Smooth muscle cell (in vitro differentiated cells): ENCODE measurements around the gene PNPLA2. TPM values are rescaled to one million over a fixed set of nuclear protein-coding genes. Genes with fewer than 3 reads are reported as not detected.

Source experiments
- DNase-seq: peaks from one replicate; lab custom pipeline; 2025; ENCODE audit not compliant: unreplicated experiment; lab: John Stamatoyannopoulos, UW
- H2AFZ ChIP-seq: fragments of 200-600 bp; sonication (generic); 2 replicates; pipeline ENCODE4 v1.6.0; 2016; ENCODE audit warnings: antibody characterized with exemption, low read depth, mild to moderate bottlenecking
- H3F3A ChIP-seq: fragments of 200-600 bp; sonication (generic); 2 replicates; pipeline ENCODE4 v1.6.0; 2017; ENCODE audit warnings: antibody characterized with exemption, low read depth
- H3K27ac ChIP-seq: fragments of 200-600 bp; sonication (generic); 2 replicates; pipeline ENCODE4 v1.5.1; 2016; ENCODE audit warnings: low read depth, mild to moderate bottlenecking
- H3K27me3 ChIP-seq: fragments of 200-600 bp; sonication (generic); 2 replicates; pipeline ENCODE4 v1.6.1; 2016; ENCODE audit warnings: low read depth, mild to moderate bottlenecking
- H3K36me3 ChIP-seq: fragments of 200-600 bp; sonication (generic); 2 replicates; pipeline ENCODE4 v1.5.1; 2016; ENCODE audit warnings: low read depth
- H3K4me1 ChIP-seq: fragments of 200-600 bp; sonication (generic); 2 replicates; pipeline ENCODE4 v1.5.1; 2016; ENCODE audit warnings: low read depth
- H3K4me2 ChIP-seq: fragments of 200-600 bp; sonication (generic); 2 replicates; pipeline ENCODE4 v1.6.0; 2016; ENCODE audit warnings: mild to moderate bottlenecking
- H3K4me3 ChIP-seq: fragments of 200-600 bp; sonication (generic); 2 replicates; pipeline ENCODE4 v1.5.1; 2016; ENCODE audit warnings: mild to moderate bottlenecking
- H3K79me2 ChIP-seq: fragments of 200-600 bp; sonication (generic); 2 replicates; pipeline ENCODE4 v1.6.0; 2016; ENCODE audit warnings: low read depth, mild to moderate bottlenecking
- H3K9ac ChIP-seq: fragments of 200-600 bp; sonication (generic); 2 replicates; pipeline ENCODE4 v1.6.0; 2016; ENCODE audit warnings: low read depth
- H3K9me3 ChIP-seq: fragments of 200-600 bp; sonication (generic); replicated peaks from 2 replicates; pipeline ENCODE4 v1.5.1; 2016; ENCODE audit warnings: low read depth
- H4K20me1 ChIP-seq: fragments of 200-600 bp; sonication (generic); 2 replicates; pipeline ENCODE4 v1.6.0; 2016; ENCODE audit warnings: low read depth
- CTCF ChIP-seq: fragments of 200-600 bp; sonication (generic); IDR thresholded peaks from 2 replicates; pipeline ENCODE4 v1.5.1; 2017; ENCODE audit warnings: borderline replicate concordance, mild to moderate bottlenecking, antibody characterized with exemption; ENCODE audit not compliant: insufficient read depth, poor library complexity, severe bottlenecking
- WGBS: methylation state at CpG from one replicate; pipeline ENCODE4 v1.1.7; 2016; ENCODE audit warnings: low lambda C conversion rate; 5-methylcytosine and 5-hydroxymethylcytosine counted together
- polyA plus RNA-seq: library from polyadenylated mRNA; unstranded; fragments of >200 nt; fragmentation: Nextera tagmentation; extraction: Ambion mirVana; gene quantifications from 2 replicates; pipeline ENCODE4 v1.2.1, GENCODE V29; 2016
- small RNA-seq: library from RNA; depleted of rRNA; stranded (forward); fragments of <200 nt; gene quantifications from one replicate; pipeline ENCODE3, GENCODE V24; 2014
- total RNA-seq: library from RNA; depleted of rRNA; stranded (reverse); fragments of >200 nt; gene quantifications from 2 replicates; pipeline ENCODE4 v1.2.3, GENCODE V29; 2014

The PNPLA2 gene
- total and polyA plus RNA-seq, 2 experiments from 2014 or later: 12.4 to 26.4 TPM

- no peak overlapping the region for H3K4me3 ChIP-seq
- 89% methylated on average over 9 of the region's 9 CpGs for WGBS
- DNase-seq: no peak
Measured at GRCh38 chr11:872799-873198, 54.1 kb downstream of the PNPLA2 start.

GRCh38 chr11:873706-874105, 55.0 kb downstream of the PNPLA2 start:
- H2AFZ ChIP-seq: no peak overlapping the region
- no peak overlapping the region for H3K4me3 ChIP-seq
- 86% methylated on average over 12 of the region's 12 CpGs for WGBS
- no peaks in the 10 kb centered on the region for H4K20me1 ChIP-seq
- H3F3A ChIP-seq: no peaks in the 10 kb centered on the region
- H3K9me3 ChIP-seq: no peaks in the 10 kb centered on the region
- no peaks in the 10 kb centered on the region for H3K27me3 ChIP-seq
- DNase-seq: no peak
- H3K79me2 ChIP-seq: no peaks in the 10 kb centered on the region
- H3K4me1 ChIP-seq: no peaks in the 10 kb centered on the region
- TF ChIP-seq CTCF: no peak
- no peaks in the 10 kb centered on the region for H3K36me3 ChIP-seq
- no peak overlapping the region for H3K9ac ChIP-seq
- no peak overlapping the region for H3K27ac ChIP-seq
- H3K4me2 ChIP-seq: no peak overlapping the region

More at GRCh38 chr11:872799-873198, 54.1 kb downstream of the PNPLA2 start:
- H4K20me1 ChIP-seq: no peaks in the 10 kb centered on the region
- no peak overlapping the region for H3K4me2 ChIP-seq
- no peak for TF ChIP-seq CTCF
- H2AFZ ChIP-seq: no peak overlapping the region
- no peak overlapping the region for H3K27ac ChIP-seq
- H3K27me3 ChIP-seq: no peaks in the 10 kb centered on the region
- no peaks in the 10 kb centered on the region for H3K9me3 ChIP-seq
- no peaks in the 10 kb centered on the region for H3K4me1 ChIP-seq
- no peak overlapping the region for H3K9ac ChIP-seq
- no peaks in the 10 kb centered on the region for H3F3A ChIP-seq
- H3K79me2 ChIP-seq: no peaks in the 10 kb centered on the region
- H3K36me3 ChIP-seq: no peaks in the 10 kb centered on the region

Small RNAs within 50 kb of the gene (small RNA-seq; reads per million reads assigned to genes)
- gene SNORA52: not detected

Other genes with a start within 250 kb of the PNPLA2 start
- 11.6 and 13.7 TPM in 2 replicates for gene PHRF1, start 242.4 kb upstream of the PNPLA2 start, total RNA-seq
- gene PHRF1, start 242.4 kb upstream of the PNPLA2 start, polyA plus RNA-seq: 20.2 and 20.9 TPM in 2 replicates
- 7.1 and 11.1 TPM in 2 replicates for gene IRF7, start 203.0 kb upstream of the PNPLA2 start, total RNA-seq
- 12.7 and 14.3 TPM in 2 replicates for gene IRF7, start 203.0 kb upstream of the PNPLA2 start, polyA plus RNA-seq
- not detected in 2 replicates for gene CDHR5, start 194.0 kb upstream of the PNPLA2 start, total RNA-seq
- gene CDHR5, start 194.0 kb upstream of the PNPLA2 start, polyA plus RNA-seq: 0.37 TPM in 1 of 2 replicates, not detected in the other
- gene SCT, start 191.7 kb upstream of the PNPLA2 start, total RNA-seq: not detected in 2 replicates
- 1.4 and 2.2 TPM in 2 replicates for gene SCT, start 191.7 kb upstream of the PNPLA2 start, polyA plus RNA-seq
- gene DRD4, start 181.6 kb upstream of the PNPLA2 start, total RNA-seq: not detected in 2 replicates
- gene DRD4, start 181.6 kb upstream of the PNPLA2 start, polyA plus RNA-seq: 2.7 and 3.1 TPM in 2 replicates
- gene DEAF1, start 123.7 kb upstream of the PNPLA2 start, total RNA-seq: 18.7 and 19.0 TPM in 2 replicates
- 39.2 and 61.5 TPM in 2 replicates for gene DEAF1, start 123.7 kb upstream of the PNPLA2 start, polyA plus RNA-seq
- 5.5 and 9.0 TPM in 2 replicates for gene TMEM80, start 123.1 kb upstream of the PNPLA2 start, total RNA-seq
- gene TMEM80, start 123.1 kb upstream of the PNPLA2 start, polyA plus RNA-seq: 14.3 and 24.3 TPM in 2 replicates
- gene EPS8L2, start 112.7 kb upstream of the PNPLA2 start, total RNA-seq: 47.9 and 74.9 TPM in 2 replicates
- gene EPS8L2, start 112.7 kb upstream of the PNPLA2 start, polyA plus RNA-seq: 37.7 and 133 TPM in 2 replicates
- 100 and 103 TPM in 2 replicates for gene TALDO1, start 71.5 kb upstream of the PNPLA2 start, total RNA-seq
- 155 and 158 TPM in 2 replicates for gene TALDO1, start 71.5 kb upstream of the PNPLA2 start, polyA plus RNA-seq
- 12.9 and 18.5 TPM in 2 replicates for gene GATD1, start 41.4 kb upstream of the PNPLA2 start, total RNA-seq
- 11.7 and 20.2 TPM in 2 replicates for gene GATD1, start 41.4 kb upstream of the PNPLA2 start, polyA plus RNA-seq
- gene CEND1, start 28.8 kb upstream of the PNPLA2 start, total RNA-seq: not detected in 2 replicates
- gene CEND1, start 28.8 kb upstream of the PNPLA2 start, polyA plus RNA-seq: 0.13 and 0.38 TPM in 2 replicates
- gene SLC25A22, start 20.6 kb upstream of the PNPLA2 start, total RNA-seq: 6.9 and 7.0 TPM in 2 replicates
- 19.5 and 25.2 TPM in 2 replicates for gene SLC25A22, start 20.6 kb upstream of the PNPLA2 start, polyA plus RNA-seq
- gene PIDD1, start 13.7 kb upstream of the PNPLA2 start, total RNA-seq: 8.7 and 11.8 TPM in 2 replicates
- 22.3 and 44.9 TPM in 2 replicates for gene PIDD1, start 13.7 kb upstream of the PNPLA2 start, polyA plus RNA-seq
- 472 and 511 TPM in 2 replicates for gene RPLP2, start 8.9 kb upstream of the PNPLA2 start, total RNA-seq
- 622 and 701 TPM in 2 replicates for gene RPLP2, start 8.9 kb upstream of the PNPLA2 start, polyA plus RNA-seq
- gene CRACR2B, start 9.0 kb downstream of the PNPLA2 start, total RNA-seq: 0.36 and 2.5 TPM in 2 replicates
- 0.10 and 10.5 TPM in 2 replicates for gene CRACR2B, start 9.0 kb downstream of the PNPLA2 start, polyA plus RNA-seq
- gene CD151, start 14.0 kb downstream of the PNPLA2 start, total RNA-seq: 214 and 256 TPM in 2 replicates
- gene CD151, start 14.0 kb downstream of the PNPLA2 start, polyA plus RNA-seq: 391 and 469 TPM in 2 replicates
- gene POLR2L, start 23.6 kb downstream of the PNPLA2 start, total RNA-seq: 38.0 and 51.4 TPM in 2 replicates
- 380 and 446 TPM in 2 replicates for gene POLR2L, start 23.6 kb downstream of the PNPLA2 start, polyA plus RNA-seq
- 50.2 and 68.2 TPM in 2 replicates for gene TSPAN4, start 23.9 kb downstream of the PNPLA2 start, total RNA-seq
- gene TSPAN4, start 23.9 kb downstream of the PNPLA2 start, polyA plus RNA-seq: 153 and 179 TPM in 2 replicates
- 54.3 and 76.5 TPM in 2 replicates for gene CHID1, start 91.9 kb downstream of the PNPLA2 start, total RNA-seq
- 171 and 181 TPM in 2 replicates for gene CHID1, start 91.9 kb downstream of the PNPLA2 start, polyA plus RNA-seq
- gene AP2A2, start 107.0 kb downstream of the PNPLA2 start, total RNA-seq: 32.2 and 35.8 TPM in 2 replicates
- gene AP2A2, start 107.0 kb downstream of the PNPLA2 start, polyA plus RNA-seq: 25.1 and 31.8 TPM in 2 replicates
- not detected in 2 replicates for gene MUC6, start 217.8 kb downstream of the PNPLA2 start, total RNA-seq
- gene MUC6, start 217.8 kb downstream of the PNPLA2 start, polyA plus RNA-seq: 0.39 TPM in 1 of 2 replicates, not detected in the other